GM18858 (cell line): ENCODE results near the gene NTN5.
"Not testable (repeated sequence)": the region's sequence is repeated elsewhere in the genome, so short reads cannot be mapped to it uniquely, and the experiment has no call there.

Experiments
- ATAC-seq: cut with Tn5 transposase; IDR thresholded peaks from one replicate; pipeline ENCODE4 v1.9.1; 2021; ENCODE audit not compliant: unreplicated experiment

NTN5 gene

GRCh38 chr19:48672994-48673393 is at the start of gene NTN5:
TSS of gene NTN5 (minus strand) at chr19:48673017. CDS start at chr19:48670986, 2,031 bp downstream.
- ATAC-seq, result no peak

GRCh38 chr19:48722196-48722708 is 49.4 kb upstream of the NTN5 start:
- no peak for ATAC-seq

- peak; percentile 59 for ATAC-seq
These were observed 47.9 kb upstream of the NTN5 start for GRCh38 chr19:48720613-48721296.

GRCh38 chr19:48720251-48720612 is 47.4 kb upstream of the NTN5 start:
- ATAC-seq, result no peak

- ATAC-seq, result no peak
These were observed 46.7 kb upstream of the NTN5 start, which contains the start of gene MAMSTR for GRCh38 chr19:48719263-48720171. TSS of gene MAMSTR (minus strand) at chr19:48719725. CDS start at chr19:48719031, 694 bp downstream.

GRCh38 chr19:48718711-48719231 is 46.0 kb upstream of the NTN5 start:
- ATAC-seq, result no peak

GRCh38 chr19:48718106-48718505 is 45.3 kb upstream of the NTN5 start:
- ATAC-seq, result not testable (repeated sequence)

GRCh38 chr19:48716562-48717291 is 43.9 kb upstream of the NTN5 start:
- no peak for ATAC-seq

GRCh38 chr19:48715681-48716171 is 42.9 kb upstream of the NTN5 start:
- no peak for ATAC-seq

GRCh38 chr19:48714759-48715675 is 42.2 kb upstream of the NTN5 start:
- ATAC-seq, result no peak

- peak; percentile 62 for ATAC-seq
These were observed 41.3 kb upstream of the NTN5 start for GRCh38 chr19:48713864-48714755.

- no peak for ATAC-seq
These were observed 40.4 kb upstream of the NTN5 start for GRCh38 chr19:48713041-48713863.

- no peak for ATAC-seq
These were observed 38.4 kb upstream of the NTN5 start for GRCh38 chr19:48711106-48711662.

- ATAC-seq, result no peak
These were observed 35.7 kb upstream of the NTN5 start for GRCh38 chr19:48708471-48708870.

- ATAC-seq, result no peak
These were observed 32.6 kb upstream of the NTN5 start for GRCh38 chr19:48705431-48705830.

GRCh38 chr19:48703316-48703715 is 30.5 kb upstream of the NTN5 start:
- ATAC-seq, result no peak

GRCh38 chr19:48702701-48703100 is 29.9 kb upstream of the NTN5 start:
- ATAC-seq, result no peak

GRCh38 chr19:48698046-48698445 is 25.2 kb upstream of the NTN5 start:
- ATAC-seq, result no peak
